Psoas muscle (tissue), 8 donors: ENCODE data around the gene HGD. TPM values are rescaled to one million over a fixed set of nuclear protein-coding genes. Genes with fewer than 3 reads are reported as not detected.
A peak's percentile ranks its signal among the peaks of the same experiment; 100 is the strongest.
"Not testable (repeated sequence)": the region's sequence is repeated elsewhere in the genome, so short reads cannot be mapped to it uniquely, and the experiment has no call there.

Source experiments
- ATAC-seq, 4 donors: fragments of 200-7000 bp; cut with Tn5 transposase; one replicate each; pipeline ENCODE4 v1.9.1; 2020; ENCODE audit warnings: moderate library complexity in 3 of 4, mild to moderate bottlenecking in 2 of 4
- DNase-seq, 2 donors: peaks; one replicate each; pipeline ENCODE4 v3.0.0-alpha.2; 2020
- H3K27ac ChIP-seq: fragments of 200-600 bp; one replicate; pipeline ENCODE4 v1.8.0; 2022
- H3K27me3 ChIP-seq, 3 donors: fragments of 200-600 bp in 1 of 3; one replicate each; pipeline versions ENCODE4 v1.6.1 to v1.8.0; 2013 to 2022; ENCODE audit warnings: low read length in 2 of 3, mild to moderate bottlenecking in 2 of 3, moderate library complexity in 1 of 3; ENCODE audit not compliant: insufficient read depth in 3 of 3
- H3K36me3 ChIP-seq, 2 donors: fragments of 200-600 bp in 1 of 2; one replicate each; pipeline versions ENCODE4 v1.6.1 to v1.8.0; 2013 to 2022; ENCODE audit warnings: low read depth in 1 of 2, mild to moderate bottlenecking in 1 of 2, moderate library complexity in 1 of 2; ENCODE audit not compliant: insufficient read depth in 1 of 2
- H3K4me1 ChIP-seq: fragments of 200-600 bp; one replicate; pipeline ENCODE4 v1.8.0; 2022
- H3K4me3 ChIP-seq: fragments of 200-600 bp; one replicate; pipeline ENCODE4 v1.8.0; 2022; ENCODE audit warnings: mild to moderate bottlenecking
- H3K9me3 ChIP-seq: fragments of 200-600 bp; one replicate; pipeline ENCODE4 v1.8.0; 2022
- CTCF ChIP-seq: fragments of 200-600 bp; IDR thresholded peaks from one replicate; pipeline ENCODE4 v1.8.0; 2022; ENCODE audit warnings: antibody characterized with exemption
- WGBS, 3 donors: extraction: QIAGEN DNeasy Blood & Tissue Kit; methylation state at CpG; one replicate each; pipeline versions ENCODE4 v1.1.6 to v1.1.7; 2013; 5-methylcytosine and 5-hydroxymethylcytosine counted together
- intact Hi-C, 2 donors: fragments of 100-400 bp; cut with DNase I; formaldehyde crosslinking; loops; one replicate each; pipeline versions ENCODE4 v1.11.0 to v1.14.2; 2022
- polyA plus RNA-seq, 3 donors: library from polyadenylated mRNA; stranded (reverse); fragments of 200-250 nt; gene quantifications; one replicate each; pipeline ENCODE4 v1.2.3, GENCODE V29; 2013
- total RNA-seq, 4 donors: library from RNA; stranded (reverse); fragmentation: NEBNext Ultra II Directional in 2 of 4; extraction: Animal tissue kit (Norgen Biotek cat#: 25700) in 2 of 4; gene quantifications; one replicate each; pipeline versions ENCODE4 v1.2.1 to v1.2.4, GENCODE V29; 2021 to 2023
- donor health status: healthy with polysubstance abuse.
- donor health status: DM: no; HTN: no; CAD: no; lungs with moderate emphysema.
- donor health status: Bipolar disorder and iron deficiency.
- donor health status: healthy.
- donor health status: DM: yes; HTN: yes; CAD: no.
- donor health status: DM: no; HTN: no; CAD: no.
- donor health status: DM: no; HTN: no; CAD: no.
- donor health status: DM: yes; HTN: yes; CAD: no.

The HGD gene
- total and polyA plus RNA-seq, 7 donors, result 0.09 to 0.46 (median 0.40) TPM; not detected in 2

DNA sequence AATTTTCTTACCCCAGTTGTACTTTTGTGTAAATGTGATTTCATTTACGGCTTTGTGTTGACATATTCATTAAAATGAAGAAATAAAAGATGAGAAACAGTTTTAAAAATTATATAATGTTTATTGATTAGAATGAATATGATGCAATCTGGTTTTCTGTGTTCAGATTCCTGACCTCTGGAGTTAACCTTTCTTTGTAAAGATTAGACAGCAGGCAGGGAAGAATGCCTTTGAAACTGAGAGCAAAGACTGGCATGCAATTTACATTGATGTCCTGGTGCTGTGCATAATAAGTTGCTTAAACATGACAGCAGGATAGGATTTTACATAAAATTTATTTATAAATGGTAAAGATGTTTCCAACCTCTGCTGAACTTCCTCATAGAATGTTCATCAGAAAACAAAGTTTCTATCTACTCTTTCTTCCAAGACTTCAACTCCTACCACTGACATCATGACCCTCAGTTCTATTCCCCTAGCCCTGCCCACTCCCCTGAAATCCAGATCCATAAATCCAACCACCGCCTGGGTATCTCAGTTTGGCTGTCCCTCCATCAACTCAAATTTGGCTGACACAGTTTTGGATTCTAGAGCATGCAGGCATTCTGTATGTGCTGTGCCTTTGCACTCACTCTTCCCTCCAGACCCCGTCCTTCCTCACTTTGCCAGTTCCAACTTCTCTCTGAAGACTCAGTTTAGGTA lies 1.7 kb downstream of the HGD start:
- Histone ChIP-seq H3K4me1 (peaks cover 7% of the 10 kb centered on the region), H3K27ac (no peak overlapping the region), H3K9me3 (no peaks in the 10 kb centered on the region), H3K27me3 (no peaks in the 10 kb centered on the region), H3K4me3 (no peak overlapping the region), H3K36me3 (no peaks in the 10 kb centered on the region)
- intact Hi-C loops, result no loop called here
- no peak for TF ChIP-seq CTCF
- WGBS, 3 donors, result 89 to 96% (median 92%) methylated on average over 3 of the region's 3 CpGs
- DNase-seq (no peak), ATAC-seq (no peak)

DNA sequence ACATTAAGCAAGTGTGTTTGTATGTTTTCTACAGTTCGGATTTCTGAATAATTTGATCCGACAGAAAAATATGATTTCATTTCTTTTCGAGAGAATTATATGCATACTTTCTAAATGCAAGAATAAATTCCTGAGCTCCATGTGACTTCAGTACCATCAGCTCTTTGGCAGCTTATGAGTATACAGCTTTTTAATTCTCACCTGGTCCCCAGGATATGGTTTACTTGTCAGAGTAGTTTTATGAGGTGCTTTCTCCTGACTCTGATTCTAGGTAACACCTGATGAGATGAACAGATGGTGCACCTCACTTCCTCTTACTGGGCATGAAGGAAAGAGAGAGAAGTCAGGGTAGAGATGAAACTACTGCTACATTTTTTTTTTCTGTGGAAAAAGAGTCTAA lies 3.1 kb downstream of the HGD start:
- Histone ChIP-seq H3K4me3 (peak overlapping the region; percentile 26), H3K36me3 (no peaks in the 10 kb centered on the region), H3K27me3 (no peaks in the 10 kb centered on the region), H3K4me1 (peaks cover 7% of the 10 kb centered on the region), H3K9me3 (no peaks in the 10 kb centered on the region), H3K27ac (no peak overlapping the region)
- DNase-seq, result no peak
- intact Hi-C loops, result no loop called here
- WGBS, 3 donors, result 17 to 25% (median 23%) methylated on average over 3 of the region's 3 CpGs
- no peak for TF ChIP-seq CTCF
- peak in 1 of 4 donors; percentile 44 for ATAC-seq

GRCh38 chr3:120678331-120678947 lies 3.6 kb downstream of the HGD start:
- ATAC-seq (peak; percentile 48 to 80 (median 70)), DNase-seq (no peak)
- peaks cover 7% of the 10 kb centered on the region for H3K4me1 ChIP-seq
- H3K9me3 ChIP-seq, result no peaks in the 10 kb centered on the region
- peak overlapping the region; percentile 26 for H3K4me3 ChIP-seq
- 7 to 10% (median 9%) methylated on average over 6 of the region's 6 CpGs for WGBS, 3 donors
- peak overlapping the region; percentile 40 for H3K27ac ChIP-seq
- intact Hi-C loops, result no loop called here
- H3K36me3 ChIP-seq, result no peaks in the 10 kb centered on the region
- no peaks in the 10 kb centered on the region for H3K27me3 ChIP-seq
- TF ChIP-seq CTCF, result no peak

- H3K27me3 ChIP-seq, H3K4me1 ChIP-seq, H3K9me3 ChIP-seq, intact Hi-C loops, ATAC-seq, H3K27ac ChIP-seq, H3K36me3 ChIP-seq, DNase-seq, H3K4me3 ChIP-seq: not testable (repeated sequence)
- 90 to 96% (median 95%) methylated on average over 6 to 7 of the region's 7 CpGs for WGBS, 3 donors
Observed at GRCh38 chr3:120677193-120677592, 4.8 kb downstream of the HGD start.

DNA sequence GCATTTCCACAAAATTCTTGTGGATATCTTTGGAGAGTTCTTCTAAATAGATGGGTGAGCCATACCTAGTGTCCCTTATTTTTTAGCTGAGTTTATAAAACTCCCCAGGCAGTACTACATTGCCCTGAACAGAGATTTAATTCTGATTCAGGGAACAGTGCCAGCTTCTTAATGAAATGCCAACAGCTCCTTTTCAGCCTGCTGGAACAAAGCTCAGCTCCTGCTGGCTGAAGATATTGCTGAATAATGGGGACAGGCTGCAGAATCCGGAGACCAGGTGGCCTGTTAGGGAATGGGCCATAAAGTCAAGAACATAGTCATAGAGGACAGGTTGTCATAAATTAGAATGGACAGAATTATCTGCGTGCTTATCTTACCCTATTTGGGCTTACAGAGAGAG lies 8.9 kb downstream of the HGD start:
- Histone ChIP-seq H3K27ac (no peak overlapping the region), H3K9me3 (no peaks in the 10 kb centered on the region), H3K36me3 (no peaks in the 10 kb centered on the region), H3K27me3 (no peaks in the 10 kb centered on the region), H3K4me1 (no peaks in the 10 kb centered on the region), H3K4me3 (no peak overlapping the region)
- DNase-seq, result no peak
- TF ChIP-seq CTCF, result no peak
- intact Hi-C loops, result no loop called here
- no peak for ATAC-seq
- WGBS, 3 donors, result 11 to 63% (median 33%) methylated on average over 2 of the region's 2 CpGs
